Stimulated activated CD4-positive, alpha-beta T cell treated with anti-CD3 and anti-CD28 coated beads, TNF-alpha, amount 100 ng/mL, for 4 hours (primary cell): ENCODE results near the gene HAAO.

Experiments
- DNase-seq, 3 experiments: peaks; one replicate each; pipeline ENCODE4 v3.0.0-alpha.2; 2020; ENCODE audit warnings: low read depth in 3 of 3

HAAO gene

DNA sequence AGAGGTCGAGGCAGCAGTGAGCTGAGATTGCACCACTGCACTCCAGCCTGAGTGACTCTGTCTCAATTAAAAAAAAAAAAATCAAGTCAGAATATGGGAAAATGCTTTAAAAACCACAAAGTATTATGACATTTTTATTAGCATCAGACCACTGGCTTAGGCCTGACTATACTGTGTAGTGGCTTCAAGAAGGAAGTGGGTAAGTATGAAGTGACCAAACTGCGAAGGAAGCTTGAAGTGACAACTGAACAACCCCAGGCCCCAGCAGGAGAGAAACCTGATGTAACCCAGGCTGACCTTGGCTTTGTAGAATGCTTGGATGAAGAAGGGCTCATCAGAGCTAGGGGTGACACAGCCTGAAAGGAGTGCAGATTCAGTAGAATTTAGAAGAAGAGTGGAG lies 21.4 kb upstream of the HAAO start:
- DNase-seq, result no peak

- no peak for DNase-seq
Observed at GRCh38 chr2:42812899-42813479, 20.6 kb upstream of the HAAO start.

DNA sequence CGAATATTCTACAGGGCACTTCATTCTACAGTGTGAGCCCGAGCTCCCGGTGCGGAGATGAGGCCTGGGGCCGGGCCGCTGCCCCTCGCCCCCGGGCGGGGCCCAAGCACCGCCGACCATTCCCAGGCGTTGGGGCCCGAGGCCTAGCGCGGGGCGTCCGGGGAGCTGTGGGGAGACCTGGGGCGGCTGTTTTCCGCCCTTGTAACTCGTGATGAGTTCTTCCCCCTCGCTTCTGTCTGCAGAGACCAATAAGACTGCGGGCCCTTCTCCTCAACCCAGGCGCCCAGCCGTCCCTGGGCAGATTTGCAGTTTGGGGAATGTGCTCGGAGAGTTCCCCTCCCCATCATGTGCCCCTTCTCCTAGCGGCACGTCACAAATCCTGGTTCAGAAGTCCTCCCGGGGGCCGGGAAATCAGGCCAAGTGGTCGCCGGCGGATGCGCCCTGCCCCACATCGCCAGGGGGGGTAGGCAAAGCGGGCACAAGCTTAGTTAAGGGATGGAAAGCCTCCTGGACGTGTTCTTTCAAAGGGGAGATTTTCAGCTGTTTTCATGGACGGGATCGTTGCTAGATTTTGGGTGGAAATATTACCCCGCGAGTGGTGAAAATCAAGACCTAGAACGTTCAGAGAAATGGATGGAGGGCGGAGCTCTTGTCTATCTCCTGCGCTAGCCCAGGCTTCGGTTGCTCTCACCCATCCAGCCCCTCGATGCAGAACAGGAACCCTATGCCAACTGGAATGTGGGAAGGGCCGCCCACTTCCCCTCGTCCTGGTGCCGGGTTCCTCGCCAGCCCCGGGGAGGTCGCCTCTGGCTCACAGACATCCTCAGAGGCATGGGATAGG lies 18.8 kb upstream of the HAAO start:
- DNase-seq, result peak in 2 of 3 experiments; percentile 17 to 45

GRCh38 chr2:42810121-42810970 lies 18.0 kb upstream of the HAAO start:
- peak; percentile 90 to 93 (median 91) for DNase-seq

- DNase-seq, result peak in 1 of 3 experiments; percentile 29
Observed at GRCh38 chr2:42809819-42810120, 17.4 kb upstream of the HAAO start.

DNA sequence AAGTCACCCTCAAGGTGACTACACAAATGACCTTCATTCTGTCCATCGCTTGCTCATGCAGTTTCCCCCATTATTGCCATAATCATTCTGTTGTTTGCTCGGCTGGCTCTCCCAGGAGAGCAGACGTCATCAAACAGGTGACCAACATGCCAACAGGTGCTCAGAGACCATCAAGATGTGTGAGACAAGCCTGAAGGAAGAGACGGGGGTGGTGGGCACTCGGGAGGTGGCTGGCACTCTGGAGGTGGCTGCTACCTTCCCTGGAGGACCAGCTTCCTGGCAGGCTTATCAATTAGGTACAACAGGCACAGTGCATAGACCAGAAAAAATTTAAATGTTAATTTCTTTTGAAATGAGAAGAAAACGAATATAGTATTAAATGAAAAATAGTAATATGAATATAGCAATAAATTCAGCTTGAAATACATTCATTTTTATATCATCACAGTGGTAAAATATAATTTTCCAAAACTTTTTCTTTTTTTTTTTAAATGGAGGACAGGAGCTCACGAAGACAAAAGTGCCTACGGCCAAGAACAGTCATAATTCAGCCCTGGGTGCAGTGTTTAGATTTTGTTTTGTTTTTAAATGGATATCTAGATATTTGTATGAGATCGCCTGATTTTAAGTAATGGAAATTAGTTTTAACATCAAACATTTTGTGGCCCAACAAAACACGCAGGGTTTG lies 16.9 kb upstream of the HAAO start:
- no peak for DNase-seq

- no peak for DNase-seq
Observed at GRCh38 chr2:42808301-42808700, 15.9 kb upstream of the HAAO start.

- DNase-seq, result no peak
Observed at GRCh38 chr2:42806786-42807185, 14.4 kb upstream of the HAAO start.

- DNase-seq, result no peak
Observed at GRCh38 chr2:42804891-42805290, 12.5 kb upstream of the HAAO start.

GRCh38 chr2:42804338-42804737 lies 12.0 kb upstream of the HAAO start:
- DNase-seq, result no peak

DNA sequence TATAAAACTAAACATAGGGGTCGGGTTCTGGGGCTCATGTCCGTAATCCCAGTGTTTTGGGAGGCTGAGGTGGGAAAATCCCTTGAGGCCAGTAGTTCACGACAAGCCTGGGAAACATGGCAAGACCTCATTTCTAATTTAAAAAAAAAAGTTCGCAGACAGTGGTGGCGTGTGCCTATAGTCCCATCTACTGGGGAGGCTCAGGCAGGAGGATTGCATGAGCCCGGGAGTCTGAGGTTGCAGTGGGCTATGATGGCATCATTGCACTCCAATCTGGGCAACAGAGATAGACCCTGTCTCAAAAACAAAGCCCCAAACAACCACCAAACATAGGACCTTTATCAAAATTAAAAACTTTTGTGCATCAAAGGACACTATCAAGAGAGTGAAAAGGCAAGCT lies 9.8 kb upstream of the HAAO start:
- no peak for DNase-seq

DNA sequence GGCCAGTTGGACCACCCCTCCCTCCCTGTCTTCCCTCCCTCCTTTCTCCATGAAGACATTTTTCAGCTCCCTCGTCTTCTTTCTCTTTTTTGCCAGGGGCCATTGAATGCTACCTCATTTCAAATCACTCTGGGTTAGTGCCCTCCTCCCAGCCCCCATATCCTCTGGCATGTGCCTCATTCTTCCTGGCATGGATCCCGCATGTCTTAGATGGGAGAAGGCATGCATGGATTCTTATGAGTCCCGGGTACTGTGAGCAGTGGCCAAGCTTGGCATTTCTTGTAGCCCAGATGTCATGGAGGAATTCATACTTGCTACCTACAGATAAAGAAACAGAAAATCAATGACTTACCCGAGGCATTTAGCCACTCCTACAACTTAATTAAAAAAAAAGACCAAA lies 9.0 kb upstream of the HAAO start:
- DNase-seq, result no peak

DNA sequence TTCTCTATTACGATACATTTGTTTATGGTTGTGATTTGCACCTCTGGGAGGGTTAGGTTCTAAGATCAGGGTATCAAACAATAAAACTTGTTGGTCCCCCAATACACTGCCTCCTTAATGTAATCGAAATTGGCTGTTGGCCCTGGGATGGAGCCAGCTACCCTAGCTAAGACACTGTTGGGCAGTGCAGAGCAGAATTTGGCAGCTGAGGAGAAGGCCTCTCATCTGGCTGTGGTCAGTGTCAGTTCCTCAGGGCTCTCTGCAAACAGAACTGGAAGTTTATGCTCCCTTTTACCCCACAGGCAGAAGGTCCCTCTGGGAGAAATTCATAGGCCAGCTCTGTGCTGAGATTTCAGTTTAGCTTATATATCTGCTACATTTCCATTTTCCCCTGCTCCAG lies 8.6 kb upstream of the HAAO start:
- no peak for DNase-seq

- no peak for DNase-seq
Observed at GRCh38 chr2:42800461-42800962, 8.1 kb upstream of the HAAO start.

GRCh38 chr2:42799881-42800280 lies 7.5 kb upstream of the HAAO start:
- DNase-seq, result no peak

GRCh38 chr2:42797281-42797680 lies 4.9 kb upstream of the HAAO start:
- no peak for DNase-seq

DNA sequence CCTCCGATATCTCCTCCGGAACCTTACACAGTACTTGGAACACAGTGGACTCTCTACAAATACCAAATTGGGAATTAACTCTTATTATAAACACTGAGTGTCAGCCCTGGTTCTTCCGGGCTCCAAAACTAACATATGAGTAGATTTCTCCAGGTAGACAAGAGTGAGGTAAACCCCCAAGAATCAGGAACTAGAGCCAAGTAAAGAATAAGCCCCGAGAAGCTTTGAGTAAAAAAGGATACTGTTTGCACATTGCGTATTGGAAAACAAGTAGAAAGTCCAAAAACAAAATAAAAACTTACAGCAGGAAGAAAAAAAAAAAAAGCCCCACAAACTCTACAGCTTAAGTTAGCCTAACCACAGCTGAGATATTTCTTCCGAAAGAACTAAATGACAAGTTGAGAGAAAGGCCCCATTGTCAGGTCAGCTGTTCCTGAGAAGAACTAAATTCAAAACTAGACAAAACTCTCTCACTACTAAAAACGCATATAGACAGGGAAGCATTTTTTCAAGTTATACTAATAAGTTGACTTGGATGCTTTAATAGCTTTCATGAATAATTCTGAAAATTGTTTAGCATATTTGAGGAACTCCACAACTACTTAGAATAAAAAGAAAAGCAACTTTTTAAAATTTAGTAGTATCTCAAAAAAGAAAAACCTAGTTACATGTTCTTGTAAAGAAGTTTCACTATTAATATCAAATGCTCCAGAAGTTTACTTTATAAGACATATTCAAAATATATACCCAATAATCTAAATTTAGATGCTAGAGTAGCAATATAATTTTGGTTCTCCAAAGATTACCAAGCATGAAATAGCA lies 4.3 kb upstream of the HAAO start:
- no peak for DNase-seq

- no peak for DNase-seq
Observed at GRCh38 chr2:42795841-42796301, 3.5 kb upstream of the HAAO start.

DNA sequence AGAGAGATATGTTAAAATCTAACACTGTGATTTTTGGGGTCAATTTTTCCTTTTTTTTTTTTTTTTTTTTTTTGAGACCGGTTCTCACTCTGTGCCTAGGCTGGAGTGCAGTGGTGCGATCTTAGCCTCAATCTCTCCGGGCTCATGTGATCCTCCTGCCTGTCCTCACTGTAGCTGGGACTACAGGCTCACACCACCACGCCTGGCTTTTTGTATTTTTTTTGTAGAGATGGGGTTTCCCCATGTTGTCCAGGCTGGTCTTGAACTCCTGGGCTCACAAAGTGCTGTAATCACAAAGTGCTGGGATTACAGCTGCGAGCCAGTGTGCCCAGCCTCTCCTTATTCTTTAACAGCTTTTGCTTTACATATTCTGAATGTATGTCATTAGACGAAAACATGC lies 2.9 kb upstream of the HAAO start:
- no peak for DNase-seq

GRCh38 chr2:42794271-42795046 lies 2.1 kb upstream of the HAAO start:
- DNase-seq, result no peak
